Upper lobe of left lung (tissue), 6 donors: ENCODE measurements around the gene MYDGF. TPM values are rescaled to one million over a fixed set of nuclear protein-coding genes. Genes with fewer than 3 reads are reported as not detected.

Source experiments
- ATAC-seq, 2 donors: fragments of 200-7000 bp; cut with Tn5 transposase; one replicate each; pipeline ENCODE4 v1.9.1; 2022; ENCODE audit warnings: mild to moderate bottlenecking in 2 of 2, moderate library complexity in 2 of 2; ENCODE audit not compliant: low FRiP score in 2 of 2
- DNase-seq, 2 donors: peaks; one replicate each; pipeline ENCODE4 v3.0.0-alpha.2; 2019 to 2020
- H3K27ac ChIP-seq, 4 donors: fragments of 200-600 bp; sonication (generic); one replicate each; pipeline ENCODE4 v1.5.1; 2016 to 2019
- H3K27me3 ChIP-seq, 4 donors: fragments of 200-600 bp; sonication (generic); one replicate each; pipeline ENCODE4 v1.5.1; 2017 to 2019
- H3K36me3 ChIP-seq, 4 donors: fragments of 200-600 bp; sonication (generic); one replicate each; pipeline ENCODE4 v1.5.1; 2016 to 2019
- H3K4me1 ChIP-seq, 4 donors: fragments of 200-600 bp; sonication (generic); one replicate each; pipeline ENCODE4 v1.5.1; 2018 to 2019
- H3K4me3 ChIP-seq, 4 donors: fragments of 200-600 bp; sonication (generic); one replicate each; pipeline ENCODE4 v1.5.1; 2017 to 2019; ENCODE audit warnings: mild to moderate bottlenecking in 2 of 4, moderate library complexity in 1 of 4
- H3K9me3 ChIP-seq, 4 donors: fragments of 200-600 bp; sonication (generic); one replicate each; pipeline ENCODE4 v1.5.1; 2018 to 2019
- CTCF ChIP-seq, 6 experiments: fragments of 450-650 bp in 4 of 6; fragments of 200-600 bp in 2 of 6; sonication (generic) in 2 of 6; IDR thresholded peaks; one replicate each; pipeline ENCODE4 v1.5.1; 2016 to 2019; ENCODE audit warnings: antibody characterized with exemption in 6 of 6
- EP300 ChIP-seq, 4 donors: sonication (generic); formaldehyde crosslinking; IDR thresholded peaks; one replicate each; pipeline ENCODE4 v1.5.1; 2017; ENCODE audit warnings: antibody characterized with exemption in 4 of 4, control low read depth in 2 of 4
- POLR2A ChIP-seq, 4 donors: fragments of 450-650 bp; IDR thresholded peaks; one replicate each; pipeline ENCODE4 v1.5.1; 2016 to 2017; ENCODE audit warnings: antibody characterized with exemption in 4 of 4, mild to moderate bottlenecking in 2 of 4
- POLR2AphosphoS5 ChIP-seq, 2 donors: sonication (generic); formaldehyde crosslinking; IDR thresholded peaks; one replicate each; pipeline ENCODE4 v1.5.1; 2017; ENCODE audit warnings: antibody characterized with exemption in 2 of 2
- WGBS, 2 donors: methylation state at CpG; one replicate each; pipeline ENCODE4 v1.1.5; 2017 to 2018; 5-methylcytosine and 5-hydroxymethylcytosine counted together
- total RNA-seq, 6 donors: library from RNA; depleted of rRNA in 4 of 6; stranded (reverse); fragments of >200 nt in 4 of 6; gene quantifications; one replicate each; pipeline versions ENCODE4 v1.1.0 to v1.2.1, GENCODE V29; 2016 to 2021
- donor health status: DM: no; HTN: no; CAD: no; lungs with moderate emphysema.
- donor health status: DM: no; HTN: yes; CAD: no; lungs with severe emphysema.

The MYDGF gene
- total RNA-seq, 6 donors from 2014 or later: 6.3 to 121 (median 67.1) TPM

- Histone ChIP-seq H3K4me1 (peaks cover 0 to 8% (median 0%) of the 10 kb centered on the region in 4 donors), H3K27ac (peak overlapping the region in 2 of 4 donors; percentile 42 to 70), H3K9me3 (no peaks in the 10 kb centered on the region), H3K36me3 (peaks cover 49 to 95% (median 87%) of the 10 kb centered on the region in 4 donors), H3K27me3 (no peaks in the 10 kb centered on the region), H3K4me3 (no peak overlapping the region)
- ATAC-seq (no peak), DNase-seq (no peak)
- TF ChIP-seq CTCF (IDR thresholded peaks at IDR 0.05) (peak in 1 of 6 experiments; percentile 8), POLR2AphosphoS5 (IDR thresholded peaks at IDR 0.05) (no peak)
- 81 to 83% methylated on average over 13 of the region's 13 CpGs for WGBS, 2 donors
These were observed 20.2 kb upstream of the MYDGF start for GRCh38 chr19:4690361-4690760.

GRCh38 chr19:4689403-4689802 is 19.3 kb upstream of the MYDGF start:
- Histone ChIP-seq H3K4me1 (peaks cover 0 to 8% (median 0%) of the 10 kb centered on the region in 4 donors), H3K36me3 (peaks cover 47 to 95% (median 87%) of the 10 kb centered on the region in 4 donors), H3K9me3 (no peaks in the 10 kb centered on the region), H3K27me3 (no peaks in the 10 kb centered on the region), H3K4me3 (no peak overlapping the region), H3K27ac (no peak overlapping the region)
- ATAC-seq (no peak), DNase-seq (peak in 1 of 2 donors; percentile 77)
- TF ChIP-seq EP300 (IDR thresholded peaks at IDR 0.05) (no peak), CTCF (IDR thresholded peaks at IDR 0.05) (no peak), POLR2AphosphoS5 (IDR thresholded peaks at IDR 0.05) (no peak), POLR2A (IDR thresholded peaks at IDR 0.05) (no peak)
- 97 to 99% methylated on average over 15 to 18 of the region's 19 CpGs for WGBS, 2 donors

GRCh38 chr19:4688587-4688986 is 18.4 kb upstream of the MYDGF start:
- no peak overlapping the region for H3K27ac ChIP-seq
- DNase-seq (peak in 1 of 2 donors; percentile 84), ATAC-seq (no peak)
- H3K9me3 ChIP-seq: no peaks in the 10 kb centered on the region
- H3K36me3 ChIP-seq: peaks cover 48 to 95% (median 85%) of the 10 kb centered on the region in 4 donors
- H3K27me3 ChIP-seq: no peaks in the 10 kb centered on the region
- no peak overlapping the region for H3K4me3 ChIP-seq
- TF ChIP-seq EP300 (IDR thresholded peaks at IDR 0.05) (no peak), POLR2A (IDR thresholded peaks at IDR 0.05) (no peak), POLR2AphosphoS5 (IDR thresholded peaks at IDR 0.05) (no peak), CTCF (IDR thresholded peaks at IDR 0.05) (no peak)
- 93 to 98% methylated on average over 23 to 26 of the region's 26 CpGs for WGBS, 2 donors
- peaks cover 0 to 8% (median 0%) of the 10 kb centered on the region in 4 donors for H3K4me1 ChIP-seq

DNA sequence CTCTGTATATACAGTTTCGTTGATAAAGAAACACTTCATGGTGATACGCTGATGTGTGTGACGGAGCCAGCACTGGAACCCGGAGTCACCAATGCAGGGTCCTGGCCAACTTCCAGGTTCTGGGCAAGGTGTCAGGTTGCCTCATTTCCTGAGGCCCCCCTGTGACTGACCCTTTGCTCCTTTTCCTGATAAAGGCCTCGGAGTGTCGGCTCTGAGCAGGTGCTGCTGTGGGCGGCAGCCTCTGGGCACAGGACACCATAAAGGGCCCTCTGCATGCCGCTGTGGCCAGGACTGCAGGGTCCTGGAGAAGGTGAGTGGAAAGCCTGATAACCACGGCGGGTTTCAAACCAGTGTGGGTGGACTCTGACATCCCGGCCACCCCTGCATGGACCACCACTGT is 17.3 kb upstream of the MYDGF start:
- H3K4me3 ChIP-seq: no peak overlapping the region
- 79 to 80% methylated on average over 11 of the region's 11 CpGs for WGBS, 2 donors
- H3K36me3 ChIP-seq: peaks cover 47 to 95% (median 85%) of the 10 kb centered on the region in 4 donors
- H3K27ac ChIP-seq: no peak overlapping the region
- no peaks in the 10 kb centered on the region for H3K27me3 ChIP-seq
- no peak for ATAC-seq
- no peaks in the 10 kb centered on the region for H3K4me1 ChIP-seq
- H3K9me3 ChIP-seq: no peaks in the 10 kb centered on the region
- DNase-seq: no peak
- TF ChIP-seq EP300 (IDR thresholded peaks at IDR 0.05) (no peak), POLR2AphosphoS5 (IDR thresholded peaks at IDR 0.05) (no peak), CTCF (IDR thresholded peaks at IDR 0.05) (no peak), POLR2A (IDR thresholded peaks at IDR 0.05) (no peak)

GRCh38 chr19:4686700-4687099 is 16.6 kb upstream of the MYDGF start:
- 93 to 95% methylated on average over 10 of the region's 10 CpGs for WGBS, 2 donors

More at GRCh38 chr19:4686700-4687099, 16.6 kb upstream of the MYDGF start:
- H3K27me3 ChIP-seq: no peaks in the 10 kb centered on the region
- H3K4me3 ChIP-seq: no peak overlapping the region
- peaks cover 50 to 96% (median 86%) of the 10 kb centered on the region in 4 donors for H3K36me3 ChIP-seq
- H3K9me3 ChIP-seq: no peaks in the 10 kb centered on the region
- DNase-seq (no peak), ATAC-seq (no peak)
- H3K27ac ChIP-seq: no peak overlapping the region
- TF ChIP-seq CTCF (IDR thresholded peaks at IDR 0.05): no peak
- TF ChIP-seq POLR2AphosphoS5 (IDR thresholded peaks at IDR 0.05): no peak
- no peak for TF ChIP-seq EP300 (IDR thresholded peaks at IDR 0.05)
- TF ChIP-seq POLR2A (IDR thresholded peaks at IDR 0.05): no peak
- no peaks in the 10 kb centered on the region for H3K4me1 ChIP-seq
